Activated naive CD4-positive, alpha-beta T cell treated with anti-CD3 and anti-CD28 coated beads, Interleukin-2, amount 10 ng/mL, durations not matched to agents 7 days and 5 days (primary cell): ENCODE results near the gene DOK3.
A peak's percentile ranks its signal among the peaks of the same experiment; 100 is the strongest.

Experiments
- CTCF ChIA-PET: fragments of 350-600 bp; sonication (Branson Sonifier 250); formaldehyde crosslinking; loops from one replicate; lab custom pipeline; 2021; ENCODE audit warnings: antibody characterized with exemption; lab: Charles Lee
- DNase-seq: peaks from one replicate; pipeline ENCODE4 v3.0.0-alpha.2; 2020
- H3K27ac Mint-ChIP-seq: one replicate; pipeline ENCODE4 v1.8.0; 2021; ENCODE audit warnings: mild to moderate bottlenecking, moderate library complexity, mixed read lengths
- H3K27me3 Mint-ChIP-seq: one replicate; pipeline ENCODE4 v1.8.0; 2021; ENCODE audit warnings: mild to moderate bottlenecking, mixed read lengths
- H3K36me3 Mint-ChIP-seq: one replicate; pipeline ENCODE4 v1.8.0; 2021; ENCODE audit warnings: mixed read lengths
- H3K4me1 Mint-ChIP-seq: one replicate; pipeline ENCODE4 v1.8.0; 2021; ENCODE audit warnings: mixed read lengths
- H3K4me3 Mint-ChIP-seq: one replicate; pipeline ENCODE4 v1.8.0; 2021; ENCODE audit warnings: mild to moderate bottlenecking, moderate library complexity, mixed read lengths
- H3K9me3 Mint-ChIP-seq: one replicate; pipeline ENCODE4 v1.8.0; 2021; ENCODE audit warnings: mixed read lengths

The DOK3 gene

DNA sequence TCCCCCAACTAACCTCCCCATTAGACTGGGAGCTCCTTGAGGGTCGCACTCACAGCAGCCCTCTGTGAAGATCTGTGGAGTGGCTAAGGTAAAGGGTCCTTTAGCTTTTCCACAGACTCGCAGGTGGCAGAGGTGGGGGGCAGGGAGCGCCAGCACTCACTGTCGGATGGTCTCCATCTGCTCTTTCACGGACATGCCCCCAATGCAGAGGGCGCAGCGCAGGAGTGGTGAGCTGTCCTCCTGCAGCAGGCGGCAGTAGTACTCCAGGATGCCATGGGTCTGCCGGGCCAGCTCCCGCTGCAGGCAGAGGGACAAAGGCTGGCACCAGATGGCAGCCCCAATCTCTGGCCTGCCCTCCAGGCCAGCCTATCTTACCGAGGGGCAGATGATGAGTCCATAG lies 4.9 kb upstream of the DOK3 start:
- Mint-ChIP-seq H3K27ac (no peak overlapping the region), H3K36me3 (peaks cover 47% of the 10 kb centered on the region), H3K4me3 (peak overlapping the region; percentile 79), H3K4me1 (peaks cover 40% of the 10 kb centered on the region), H3K9me3 (no peaks in the 10 kb centered on the region), H3K27me3 (no peaks in the 10 kb centered on the region)
- CTCF ChIA-PET: interaction anchor here (1.5 kb wide), 1 partner anchor 13 kb away, joined by 6 read pairs; no protein-coding TSS in a partner anchor
- DNase-seq: no peak

DNA sequence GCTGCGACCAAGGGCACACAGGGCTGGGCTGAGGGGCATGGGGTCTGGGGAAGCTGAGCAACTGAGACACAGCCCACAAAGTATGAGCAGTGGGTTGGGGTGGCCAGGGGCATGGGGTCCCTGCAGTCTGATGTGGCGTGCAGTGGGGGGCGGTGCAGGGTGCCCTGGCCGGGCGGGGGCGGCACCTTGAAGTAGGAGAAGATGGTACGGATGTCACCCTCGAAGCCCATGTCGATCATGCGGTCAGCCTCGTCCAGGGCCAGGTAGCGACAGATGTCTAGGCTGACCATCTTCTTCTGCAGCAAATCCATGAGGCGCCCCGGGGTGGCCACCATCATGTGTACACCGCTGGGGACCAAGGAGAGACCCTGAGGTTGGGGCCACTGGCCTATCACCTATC lies 3.9 kb upstream of the DOK3 start:
- Mint-ChIP-seq H3K27ac (no peak overlapping the region), H3K4me3 (no peak overlapping the region), H3K4me1 (peaks cover 34% of the 10 kb centered on the region), H3K9me3 (no peaks in the 10 kb centered on the region), H3K27me3 (no peaks in the 10 kb centered on the region), H3K36me3 (peaks cover 46% of the 10 kb centered on the region)
- no peak for DNase-seq
- CTCF ChIA-PET: interaction anchor here (1.5 kb wide), 1 partner anchor 12 kb away, joined by 6 read pairs; no protein-coding TSS in a partner anchor

DNA sequence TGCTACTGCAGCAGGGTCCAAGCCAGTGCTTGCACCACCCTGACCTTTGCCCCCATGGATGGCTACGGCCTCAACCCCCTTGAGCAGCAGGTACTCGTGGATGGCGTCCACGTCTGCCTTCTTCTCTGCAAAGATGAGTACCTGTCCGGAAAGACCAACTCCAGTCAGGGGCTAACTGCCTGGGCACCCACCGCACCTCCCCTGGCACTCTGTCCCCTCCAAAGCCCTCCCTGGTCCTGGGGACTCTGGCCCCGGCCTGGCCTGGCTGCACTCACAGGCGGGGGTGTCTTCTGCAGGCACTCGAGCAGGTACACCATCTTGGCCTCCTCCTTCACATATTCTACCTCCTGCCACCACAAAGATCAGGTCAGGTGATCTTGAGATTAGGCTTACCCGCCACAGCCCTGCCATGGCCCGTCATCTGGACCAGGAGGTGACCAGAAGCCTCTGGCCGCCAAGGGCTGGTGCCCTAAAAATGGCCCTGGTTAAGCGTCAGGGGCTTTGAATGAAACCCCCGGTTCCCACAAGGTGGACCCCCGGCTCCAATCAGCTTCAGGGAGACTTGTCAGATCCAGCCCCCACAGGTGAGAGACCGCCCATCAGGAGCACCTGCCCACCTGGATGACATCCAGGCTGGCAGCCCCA lies 3.2 kb upstream of the DOK3 start:
- peaks cover 46% of the 10 kb centered on the region for H3K36me3 Mint-ChIP-seq
- no peaks in the 10 kb centered on the region for H3K9me3 Mint-ChIP-seq
- H3K27me3 Mint-ChIP-seq: no peaks in the 10 kb centered on the region
- H3K4me1 Mint-ChIP-seq: peaks cover 34% of the 10 kb centered on the region
- CTCF ChIA-PET: no interaction called here
- DNase-seq: no peak
- H3K4me3 Mint-ChIP-seq: no peak overlapping the region
- H3K27ac Mint-ChIP-seq: peak overlapping the region; percentile 33

DNA sequence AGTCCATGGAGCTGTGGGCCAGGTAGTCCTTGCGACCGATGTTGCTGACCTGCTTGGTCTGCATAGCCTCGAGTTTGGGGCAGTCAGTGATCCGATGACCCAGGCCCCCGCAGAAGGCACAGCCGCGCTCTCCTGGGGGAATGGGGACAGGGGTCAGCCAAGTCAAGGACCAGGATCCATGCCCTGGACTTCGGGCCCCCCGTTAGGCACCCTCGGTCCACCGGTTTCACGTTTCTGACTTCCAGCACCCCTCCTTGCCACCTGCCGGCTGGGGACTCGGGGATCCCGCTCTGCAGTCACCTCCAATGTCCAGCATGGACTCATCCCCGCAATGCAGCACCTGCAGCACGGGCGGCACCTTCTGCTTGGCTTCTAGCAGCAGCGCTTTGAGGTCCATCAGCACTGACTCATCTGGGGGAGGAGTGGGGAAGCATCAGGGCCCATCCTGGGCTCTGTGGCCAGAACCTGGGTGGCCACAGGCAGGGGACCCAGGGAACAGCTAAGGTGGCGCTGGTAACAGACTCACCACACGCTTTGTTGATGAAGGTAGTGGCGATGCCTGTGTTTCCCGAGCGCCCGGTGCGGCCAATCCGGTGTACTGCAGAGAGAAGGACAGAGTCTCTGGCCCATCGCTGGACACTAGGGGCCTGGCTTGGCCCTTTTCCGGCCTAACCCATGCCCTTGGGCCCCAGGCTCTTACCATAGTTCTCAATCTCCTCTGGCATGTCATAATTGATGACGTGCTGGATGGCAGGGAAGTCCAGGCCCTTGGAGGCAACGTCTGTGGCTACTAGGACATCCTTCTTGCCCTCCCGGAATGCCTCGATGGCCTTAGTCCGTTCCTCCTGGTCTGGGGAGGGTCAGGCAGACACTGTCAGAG lies 2.4 kb upstream of the DOK3 start:
- Mint-ChIP-seq H3K36me3 (peaks cover 46% of the 10 kb centered on the region), H3K27me3 (no peaks in the 10 kb centered on the region), H3K4me3 (no peak overlapping the region), H3K27ac (no peak overlapping the region), H3K4me1 (peaks cover 32% of the 10 kb centered on the region), H3K9me3 (no peaks in the 10 kb centered on the region)
- CTCF ChIA-PET: interaction anchor here (1.2 kb wide), 1 partner anchor 9 kb away, joined by 5 read pairs; no protein-coding TSS in a partner anchor
- DNase-seq: no peak

DNA sequence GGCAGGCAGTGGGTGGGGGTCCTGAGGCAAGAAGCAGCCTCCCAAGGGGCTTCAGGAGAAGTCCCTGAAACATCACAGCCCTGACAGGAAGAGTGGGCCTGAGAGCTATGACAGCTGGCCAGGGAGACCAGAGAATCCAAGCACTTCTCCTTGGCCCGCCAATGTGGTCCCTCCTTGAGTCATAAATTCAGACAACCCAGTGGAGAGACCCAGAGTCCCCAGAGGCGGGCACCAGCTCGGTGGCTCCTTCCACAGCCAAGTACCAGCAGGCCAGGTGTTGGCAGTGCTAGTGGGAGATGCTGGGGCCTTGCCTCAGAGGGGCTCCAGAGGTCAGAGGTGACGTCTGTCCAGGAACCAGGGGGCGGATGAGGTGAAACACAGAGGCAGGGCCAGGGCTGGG lies 1.6 kb upstream of the DOK3 start:
- H3K36me3 Mint-ChIP-seq: peaks cover 40% of the 10 kb centered on the region
- peaks cover 25% of the 10 kb centered on the region for H3K4me1 Mint-ChIP-seq
- peak overlapping the region; percentile 1 for H3K4me3 Mint-ChIP-seq
- H3K9me3 Mint-ChIP-seq: no peaks in the 10 kb centered on the region
- DNase-seq: no peak
- H3K27me3 Mint-ChIP-seq: no peaks in the 10 kb centered on the region
- H3K27ac Mint-ChIP-seq: no peak overlapping the region
- CTCF ChIA-PET: interaction anchor here (1.2 kb wide), 1 partner anchor 9 kb away, joined by 5 read pairs; no protein-coding TSS in a partner anchor

DNA sequence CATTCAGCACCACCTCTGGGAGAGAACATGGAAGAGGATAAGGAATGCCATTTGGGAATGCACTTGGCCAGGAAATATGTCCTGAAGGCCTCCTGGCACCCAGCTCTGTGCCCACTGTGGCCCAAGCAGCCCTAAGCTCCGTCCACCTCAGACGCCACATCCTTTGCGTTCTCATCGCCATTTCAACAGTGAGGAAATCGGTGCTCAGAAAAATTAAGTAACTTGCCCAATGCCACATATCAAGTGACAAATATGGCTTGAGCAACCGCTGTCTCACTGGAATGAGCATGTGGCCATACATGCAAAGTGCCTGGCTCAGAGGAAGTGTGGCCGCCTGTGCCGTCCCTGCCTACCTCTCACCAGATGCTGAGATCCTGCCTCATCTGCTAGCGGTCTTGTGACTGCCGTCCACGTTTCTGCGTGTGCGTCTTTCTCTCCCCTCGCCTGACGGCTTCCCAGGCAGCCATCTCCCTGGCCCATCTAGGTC lies 984 bp upstream of the DOK3 start:
- peaks cover 34% of the 10 kb centered on the region for H3K36me3 Mint-ChIP-seq

DNA sequence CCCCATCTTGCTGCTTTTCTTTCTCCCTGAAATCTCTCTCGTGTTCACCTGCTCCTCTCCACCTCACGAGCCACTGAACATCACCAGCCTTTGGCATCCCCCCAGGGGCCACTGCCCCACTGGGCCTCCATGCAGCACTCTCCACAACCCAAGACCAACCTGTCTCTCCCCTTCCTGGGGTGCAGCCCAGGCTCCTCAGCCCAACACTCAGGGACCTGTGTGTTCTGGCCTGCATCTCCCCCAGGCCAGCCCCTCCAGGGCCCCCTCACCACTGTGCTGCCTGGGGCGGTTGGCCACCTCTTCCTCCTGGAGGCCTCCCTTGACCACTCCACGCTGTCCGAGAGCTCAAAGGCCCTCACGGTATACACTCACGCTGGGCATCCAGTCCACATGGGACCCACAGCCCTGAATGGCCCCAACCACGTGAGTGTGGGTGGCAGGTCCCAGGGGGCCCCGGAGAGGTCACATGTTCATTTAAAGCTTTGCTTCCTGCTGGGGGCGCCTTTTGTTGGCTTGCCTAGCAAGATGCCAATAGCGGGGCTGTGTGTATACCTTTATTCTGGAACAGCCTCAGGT lies 453 bp upstream of the DOK3 start:
- no peak overlapping the region for H3K4me3 Mint-ChIP-seq
- no peaks in the 10 kb centered on the region for H3K27me3 Mint-ChIP-seq
- no peak for DNase-seq
- CTCF ChIA-PET: no interaction called here
- H3K4me1 Mint-ChIP-seq: peaks cover 14% of the 10 kb centered on the region
- peaks cover 29% of the 10 kb centered on the region for H3K36me3 Mint-ChIP-seq
- H3K9me3 Mint-ChIP-seq: no peaks in the 10 kb centered on the region
- H3K27ac Mint-ChIP-seq: no peak overlapping the region

More for the DNA sequence above, 984 bp upstream of the DOK3 start:
- Mint-ChIP-seq H3K27me3 (no peaks in the 10 kb centered on the region), H3K4me1 (peaks cover 19% of the 10 kb centered on the region), H3K9me3 (no peaks in the 10 kb centered on the region), H3K4me3 (no peak overlapping the region), H3K27ac (no peak overlapping the region)
- CTCF ChIA-PET: no interaction called here
- no peak for DNase-seq

DNA sequence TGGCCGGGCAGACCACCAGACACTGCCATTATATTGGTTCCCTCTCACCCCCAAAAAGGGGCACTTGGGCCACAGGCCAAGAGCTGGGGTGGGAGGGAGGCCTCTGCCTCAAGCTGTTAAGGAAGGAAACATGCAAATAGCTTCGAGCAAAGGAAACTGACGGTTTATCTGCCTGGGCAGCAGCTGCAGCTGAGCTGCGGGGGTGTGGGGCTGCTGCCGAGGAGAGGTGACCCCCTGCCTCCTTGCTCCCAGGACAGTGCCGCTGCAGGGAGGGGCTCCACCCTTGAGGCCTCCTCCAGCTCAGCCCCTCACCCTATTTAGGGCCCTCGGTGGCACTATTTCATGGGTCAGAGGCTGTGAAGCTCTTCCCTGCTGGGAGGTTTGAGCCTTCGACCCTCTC lies 789 bp downstream of the DOK3 start:
- H3K4me1 Mint-ChIP-seq: peaks cover 7% of the 10 kb centered on the region
- DNase-seq: no peak
- peaks cover 17% of the 10 kb centered on the region for H3K36me3 Mint-ChIP-seq
- no peak overlapping the region for H3K27ac Mint-ChIP-seq
- H3K27me3 Mint-ChIP-seq: no peaks in the 10 kb centered on the region
- no peak overlapping the region for H3K4me3 Mint-ChIP-seq
- H3K9me3 Mint-ChIP-seq: no peaks in the 10 kb centered on the region
- CTCF ChIA-PET: interaction anchor here (1.1 kb wide), 1 partner anchor 54 kb away, joined by 3 read pairs; no protein-coding TSS in a partner anchor

DNA sequence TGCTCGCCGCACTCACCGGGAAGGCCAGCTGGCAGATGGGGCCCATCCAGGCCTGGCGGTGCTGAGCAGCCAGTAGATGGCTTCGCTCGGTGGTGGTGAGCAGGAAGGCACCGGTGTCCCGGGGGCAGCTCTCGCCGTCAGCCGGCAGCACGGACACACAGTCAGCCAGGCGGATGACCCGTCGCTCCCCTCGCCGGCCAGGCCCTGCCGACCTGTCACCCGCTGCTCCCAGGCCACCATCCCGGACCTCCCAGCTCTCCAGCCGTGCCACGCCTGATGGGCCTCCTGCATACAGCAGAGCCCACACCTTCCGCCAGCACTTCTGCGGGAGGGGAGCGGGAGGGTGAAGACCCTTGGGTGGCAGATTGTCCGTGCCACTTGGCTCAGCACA lies 1.4 kb downstream of the DOK3 start:
- H3K9me3 Mint-ChIP-seq: no peaks in the 10 kb centered on the region
- peaks cover 5% of the 10 kb centered on the region for H3K4me1 Mint-ChIP-seq
- no peak overlapping the region for H3K4me3 Mint-ChIP-seq
- H3K27me3 Mint-ChIP-seq: no peaks in the 10 kb centered on the region
- DNase-seq: no peak
- H3K36me3 Mint-ChIP-seq: peaks cover 12% of the 10 kb centered on the region
- CTCF ChIA-PET: interaction anchor here (1.1 to 1.4 kb wide), 2 partner anchors 53 to 106 kb away, joined by 3 read pairs; no protein-coding TSS in a partner anchor
- no peak overlapping the region for H3K27ac Mint-ChIP-seq

DNA sequence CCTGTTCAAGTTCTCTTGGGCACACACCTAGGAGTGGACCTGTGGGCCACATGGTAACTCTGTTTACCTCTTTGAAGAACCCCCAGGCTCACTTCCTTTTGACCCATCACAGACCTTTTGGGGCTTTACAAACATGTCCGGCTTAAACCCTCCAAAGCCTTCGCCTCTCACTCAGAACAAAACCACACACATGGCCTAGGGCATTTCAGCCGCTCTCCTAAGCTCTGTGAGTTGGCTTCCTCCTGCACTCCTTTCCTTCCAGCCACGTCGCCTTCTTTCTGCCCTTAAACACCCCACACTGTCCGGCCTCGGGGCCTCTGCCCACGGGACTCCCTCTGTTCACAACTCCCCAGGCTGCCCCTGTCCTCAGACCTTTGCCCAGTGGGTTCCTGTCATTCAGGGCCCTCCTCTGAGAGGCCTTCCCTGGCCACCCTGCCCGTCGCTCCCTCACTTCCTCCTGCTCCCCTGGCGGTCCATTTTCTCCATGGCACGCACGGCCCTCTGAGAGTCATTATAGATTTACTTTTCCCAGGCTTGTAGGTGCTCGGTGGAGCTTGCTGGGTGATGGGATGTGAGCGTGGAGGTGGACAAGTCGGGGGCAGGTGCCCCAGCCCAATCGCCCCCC lies 1.9 kb downstream of the DOK3 start:
- CTCF ChIA-PET: interaction anchor here (1.0 to 1.4 kb wide), 3 partner anchors 10 to 106 kb away, joined by 3 to 4 read pairs (median 3); partner anchors contain the start of gene PDLIM7
- peaks cover 5% of the 10 kb centered on the region for H3K4me1 Mint-ChIP-seq

DNA sequence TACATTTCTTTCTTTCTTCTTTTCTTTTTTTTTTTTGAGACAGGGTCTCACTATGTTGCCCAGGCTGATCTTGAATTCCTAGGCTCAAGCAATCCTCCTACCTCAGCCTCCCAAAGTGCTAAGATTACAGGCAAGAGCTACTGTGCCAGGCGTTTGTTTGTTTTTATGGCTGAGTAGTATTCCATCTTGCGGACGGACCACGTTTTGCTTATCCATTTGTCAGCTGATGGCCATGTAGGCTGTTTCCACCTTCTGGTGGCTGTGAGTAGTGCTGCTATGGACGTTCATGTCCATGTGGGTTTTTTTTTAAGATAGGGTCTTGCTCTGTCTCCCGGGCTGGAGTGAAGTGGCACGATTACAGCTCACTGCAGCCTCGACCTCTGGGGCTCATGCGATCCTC lies 2.5 kb downstream of the DOK3 start:
- no peak overlapping the region for H3K4me3 Mint-ChIP-seq

More for the DNA sequence above, 1.9 kb downstream of the DOK3 start:
- Mint-ChIP-seq H3K9me3 (no peaks in the 10 kb centered on the region), H3K36me3 (peaks cover 11% of the 10 kb centered on the region), H3K27ac (peak overlapping the region; percentile 11), H3K4me3 (no peak overlapping the region), H3K27me3 (no peaks in the 10 kb centered on the region)
- DNase-seq: no peak

DNA sequence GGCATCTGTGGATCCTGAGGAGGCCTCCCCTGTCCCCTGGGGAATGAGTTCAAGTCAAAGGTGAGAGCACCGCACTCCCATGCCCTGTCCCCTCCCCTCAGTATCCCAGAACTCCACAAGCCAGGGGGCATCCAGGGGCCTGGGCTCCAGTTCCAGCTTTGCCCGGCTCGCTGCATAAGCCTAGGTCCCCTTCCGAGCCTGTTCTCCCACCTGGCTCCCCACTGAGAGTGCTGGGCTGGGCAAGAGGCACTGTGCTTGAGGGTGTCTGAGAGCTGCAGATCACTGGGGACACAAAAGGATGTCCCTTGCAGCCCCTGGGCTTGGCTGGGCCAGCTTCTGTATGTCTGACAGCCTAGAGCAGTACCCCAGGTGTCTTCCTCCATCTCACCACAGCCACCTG lies 4.6 kb downstream of the DOK3 start:
- CTCF ChIA-PET: interaction anchor here (0.6 to 1.4 kb wide), 3 partner anchors 11 to 116 kb away, joined by 3 read pairs; no protein-coding TSS in a partner anchor
- no peak overlapping the region for H3K4me3 Mint-ChIP-seq
- H3K36me3 Mint-ChIP-seq: no peaks in the 10 kb centered on the region
- DNase-seq: no peak
- H3K27ac Mint-ChIP-seq: no peak overlapping the region
- peaks cover 6% of the 10 kb centered on the region for H3K27me3 Mint-ChIP-seq
- H3K4me1 Mint-ChIP-seq: peaks cover 3% of the 10 kb centered on the region
- no peaks in the 10 kb centered on the region for H3K9me3 Mint-ChIP-seq

More for the DNA sequence above, 2.5 kb downstream of the DOK3 start:
- DNase-seq: no peak
- no peaks in the 10 kb centered on the region for H3K27me3 Mint-ChIP-seq
- peaks cover 11% of the 10 kb centered on the region for H3K36me3 Mint-ChIP-seq
- H3K4me1 Mint-ChIP-seq: peaks cover 5% of the 10 kb centered on the region
- no peak overlapping the region for H3K27ac Mint-ChIP-seq
- no peaks in the 10 kb centered on the region for H3K9me3 Mint-ChIP-seq
- CTCF ChIA-PET: interaction anchor here (1.0 to 1.4 kb wide), 2 partner anchors 10 to 105 kb away, joined by 3 to 4 read pairs; partner anchors contain the start of gene PDLIM7
